Body of pancreas (tissue), 4 donors: Measurements from ENCODE around the gene EIF3I.

Experiments
- POLR2A ChIP-seq, 3 donors: fragments of 450-650 bp; IDR thresholded peaks; one replicate each; pipeline ENCODE4 v1.6.1; 2016; ENCODE audit warnings: antibody characterized with exemption in 3 of 3, mild to moderate bottlenecking in 2 of 3
- TF ChIP-seq, protein P1 (sequence below), 7 experiments: fragments of 450-650 bp in 4 of 7; fragments of 200-600 bp in 3 of 7; sonication (generic) in 3 of 7; IDR thresholded peaks; one replicate each; pipeline ENCODE4 v1.5.1; 2016 to 2019; ENCODE audit warnings: antibody characterized with exemption in 7 of 7

DNA sequence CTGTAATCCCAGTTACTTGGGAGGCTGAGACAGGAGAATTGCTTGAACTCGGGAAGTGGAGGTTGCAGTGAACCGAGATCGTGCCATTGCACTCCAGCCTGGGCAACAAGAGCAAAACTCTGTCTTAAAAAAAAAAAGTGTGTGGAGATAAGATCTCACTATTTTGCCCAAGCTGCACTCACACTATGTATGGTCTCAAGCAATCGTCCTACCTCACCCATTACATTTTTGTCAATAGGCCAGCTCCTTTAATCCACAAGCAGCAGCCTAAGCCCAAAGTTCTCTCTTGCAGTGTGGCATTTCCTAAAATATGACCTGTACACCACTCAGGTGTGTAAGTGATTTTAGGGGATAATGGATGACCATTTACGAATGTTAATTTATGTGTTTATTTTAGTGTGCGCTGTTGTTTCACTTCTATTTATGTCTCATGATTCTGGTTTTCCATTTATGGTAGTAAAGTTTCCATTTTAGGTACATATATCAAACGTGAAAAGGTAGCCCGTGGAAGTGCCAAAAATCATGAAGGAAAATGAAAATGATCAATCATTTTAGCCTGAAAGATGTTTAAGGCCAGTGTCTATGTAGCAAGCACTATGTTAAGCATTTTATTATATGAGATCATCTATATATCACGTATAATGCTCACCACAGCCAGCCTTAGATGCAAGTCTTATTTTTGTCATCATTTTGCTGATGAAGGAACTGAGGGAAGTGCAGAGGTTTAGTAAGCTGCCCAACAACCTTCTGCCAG is 34.4 kb downstream of the EIF3I start:
- TF ChIP-seq, protein P1, sequence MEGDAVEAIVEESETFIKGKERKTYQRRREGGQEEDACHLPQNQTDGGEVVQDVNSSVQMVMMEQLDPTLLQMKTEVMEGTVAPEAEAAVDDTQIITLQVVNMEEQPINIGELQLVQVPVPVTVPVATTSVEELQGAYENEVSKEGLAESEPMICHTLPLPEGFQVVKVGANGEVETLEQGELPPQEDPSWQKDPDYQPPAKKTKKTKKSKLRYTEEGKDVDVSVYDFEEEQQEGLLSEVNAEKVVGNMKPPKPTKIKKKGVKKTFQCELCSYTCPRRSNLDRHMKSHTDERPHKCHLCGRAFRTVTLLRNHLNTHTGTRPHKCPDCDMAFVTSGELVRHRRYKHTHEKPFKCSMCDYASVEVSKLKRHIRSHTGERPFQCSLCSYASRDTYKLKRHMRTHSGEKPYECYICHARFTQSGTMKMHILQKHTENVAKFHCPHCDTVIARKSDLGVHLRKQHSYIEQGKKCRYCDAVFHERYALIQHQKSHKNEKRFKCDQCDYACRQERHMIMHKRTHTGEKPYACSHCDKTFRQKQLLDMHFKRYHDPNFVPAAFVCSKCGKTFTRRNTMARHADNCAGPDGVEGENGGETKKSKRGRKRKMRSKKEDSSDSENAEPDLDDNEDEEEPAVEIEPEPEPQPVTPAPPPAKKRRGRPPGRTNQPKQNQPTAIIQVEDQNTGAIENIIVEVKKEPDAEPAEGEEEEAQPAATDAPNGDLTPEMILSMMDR (IDR thresholded peaks at IDR 0.05), result no peak
- TF ChIP-seq POLR2A (IDR thresholded peaks at IDR 0.05), result no peak
